ENCODE data around the gene ACER3. TPM values are rescaled to one million over a fixed set of nuclear protein-coding genes. Genes with fewer than 3 reads are reported as not detected.

The ACER3 gene
- total RNA-seq, 1 experiment from 2014 or later = 13.7 TPM

DNA sequence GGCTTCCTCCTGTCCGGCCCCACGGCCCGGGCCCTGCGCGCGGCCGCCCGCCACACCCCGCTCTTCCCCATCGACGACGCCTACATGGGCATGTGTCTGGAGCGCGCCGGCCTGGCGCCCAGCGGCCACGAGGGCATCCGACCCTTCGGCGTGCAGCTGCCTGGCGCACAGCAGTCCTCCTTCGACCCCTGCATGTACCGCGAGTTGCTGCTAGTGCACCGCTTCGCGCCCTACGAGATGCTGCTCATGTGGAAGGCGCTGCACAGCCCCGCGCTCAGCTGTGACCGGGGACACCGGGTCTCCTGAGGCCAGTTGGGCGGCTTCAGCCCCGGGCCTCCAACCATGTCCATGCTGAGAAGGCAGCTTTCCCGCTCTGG, 179.7 kb downstream of the ACER3 start:
- no peak for ATAC-seq

DNA sequence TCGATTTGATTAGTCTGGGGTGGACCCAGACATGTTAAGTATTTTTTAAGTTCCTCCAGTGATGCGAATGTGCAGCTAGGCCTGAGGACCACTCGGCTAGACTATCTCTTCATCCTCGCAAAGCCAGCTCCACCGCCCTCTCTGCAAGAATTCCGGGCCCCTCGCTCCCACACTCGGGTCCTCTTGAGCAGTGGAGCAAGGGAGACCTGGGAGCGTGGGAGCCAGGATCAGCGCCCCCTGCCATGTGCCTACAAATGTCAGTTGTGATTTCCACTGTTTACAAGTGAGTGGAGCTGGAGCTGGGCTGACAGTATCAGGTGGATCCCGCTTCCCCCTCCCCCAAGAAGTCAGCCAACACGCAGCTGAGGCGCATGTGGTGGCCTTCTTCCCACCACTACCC, 180.2 kb downstream of the ACER3 start:
- no peak for ATAC-seq
- TF ChIP-seq HMGA2 (CRISPR knock-in tag; IDR thresholded peaks at IDR 0.05) (no peak), SMAD3 (CRISPR knock-in tag; IDR thresholded peaks at IDR 0.05; ENCODE audit: borderline replicate concordance) (no peak), PRRX2 (CRISPR knock-in tag; IDR thresholded peaks at IDR 0.05) (no peak), ZNF121 (CRISPR knock-in tag; IDR thresholded peaks at IDR 0.05) (no peak), TEAD4 (CRISPR knock-in tag; IDR thresholded peaks at IDR 0.05) (no peak), ELF4 (CRISPR knock-in tag; IDR thresholded peaks at IDR 0.05; ENCODE audit: low read depth) (no peak), NFE2L1 (CRISPR knock-in tag; IDR thresholded peaks at IDR 0.05) (no peak), FOXK1 (CRISPR knock-in tag; IDR thresholded peaks at IDR 0.05) (no peak), NFATC4 (CRISPR knock-in tag; IDR thresholded peaks at IDR 0.05) (no peak), FOXJ3 (CRISPR knock-in tag; IDR thresholded peaks at IDR 0.05; ENCODE audit: borderline replicate concordance) (no peak), GABPB1 (CRISPR knock-in tag; IDR thresholded peaks at IDR 0.05) (no peak)
- TF ChIP-seq, protein P1, sequence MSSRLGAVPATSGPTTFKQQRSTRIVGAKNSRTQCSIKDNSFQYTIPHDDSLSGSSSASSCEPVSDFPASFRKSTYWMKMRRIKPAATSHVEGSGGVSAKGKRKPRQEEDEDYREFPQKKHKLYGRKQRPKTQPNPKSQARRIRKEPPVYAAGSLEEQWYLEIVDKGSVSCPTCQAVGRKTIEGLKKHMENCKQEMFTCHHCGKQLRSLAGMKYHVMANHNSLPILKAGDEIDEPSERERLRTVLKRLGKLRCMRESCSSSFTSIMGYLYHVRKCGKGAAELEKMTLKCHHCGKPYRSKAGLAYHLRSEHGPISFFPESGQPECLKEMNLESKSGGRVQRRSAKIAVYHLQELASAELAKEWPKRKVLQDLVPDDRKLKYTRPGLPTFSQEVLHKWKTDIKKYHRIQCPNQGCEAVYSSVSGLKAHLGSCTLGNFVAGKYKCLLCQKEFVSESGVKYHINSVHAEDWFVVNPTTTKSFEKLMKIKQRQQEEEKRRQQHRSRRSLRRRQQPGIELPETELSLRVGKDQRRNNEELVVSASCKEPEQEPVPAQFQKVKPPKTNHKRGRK (CRISPR knock-in tag; IDR thresholded peaks at IDR 0.05; ENCODE audit: borderline replicate concordance) = no peak
- TF ChIP-seq, protein P2, sequence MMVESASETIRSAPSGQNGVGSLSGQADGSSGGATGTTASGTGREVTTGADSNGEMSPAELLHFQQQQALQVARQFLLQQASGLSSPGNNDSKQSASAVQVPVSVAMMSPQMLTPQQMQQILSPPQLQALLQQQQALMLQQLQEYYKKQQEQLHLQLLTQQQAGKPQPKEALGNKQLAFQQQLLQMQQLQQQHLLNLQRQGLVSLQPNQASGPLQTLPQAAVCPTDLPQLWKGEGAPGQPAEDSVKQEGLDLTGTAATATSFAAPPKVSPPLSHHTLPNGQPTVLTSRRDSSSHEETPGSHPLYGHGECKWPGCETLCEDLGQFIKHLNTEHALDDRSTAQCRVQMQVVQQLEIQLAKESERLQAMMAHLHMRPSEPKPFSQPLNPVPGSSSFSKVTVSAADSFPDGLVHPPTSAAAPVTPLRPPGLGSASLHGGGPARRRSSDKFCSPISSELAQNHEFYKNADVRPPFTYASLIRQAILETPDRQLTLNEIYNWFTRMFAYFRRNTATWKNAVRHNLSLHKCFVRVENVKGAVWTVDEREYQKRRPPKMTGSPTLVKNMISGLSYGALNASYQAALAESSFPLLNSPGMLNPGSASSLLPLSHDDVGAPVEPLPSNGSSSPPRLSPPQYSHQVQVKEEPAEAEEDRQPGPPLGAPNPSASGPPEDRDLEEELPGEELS (CRISPR knock-in tag; IDR thresholded peaks at IDR 0.05) = no peak
- TF ChIP-seq, protein P3, sequence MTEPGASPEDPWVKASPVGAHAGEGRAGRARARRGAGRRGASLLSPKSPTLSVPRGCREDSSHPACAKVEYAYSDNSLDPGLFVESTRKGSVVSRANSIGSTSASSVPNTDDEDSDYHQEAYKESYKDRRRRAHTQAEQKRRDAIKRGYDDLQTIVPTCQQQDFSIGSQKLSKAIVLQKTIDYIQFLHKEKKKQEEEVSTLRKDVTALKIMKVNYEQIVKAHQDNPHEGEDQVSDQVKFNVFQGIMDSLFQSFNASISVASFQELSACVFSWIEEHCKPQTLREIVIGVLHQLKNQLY (CRISPR knock-in tag; IDR thresholded peaks at IDR 0.05) = no peak
- TF ChIP-seq, protein P4, sequence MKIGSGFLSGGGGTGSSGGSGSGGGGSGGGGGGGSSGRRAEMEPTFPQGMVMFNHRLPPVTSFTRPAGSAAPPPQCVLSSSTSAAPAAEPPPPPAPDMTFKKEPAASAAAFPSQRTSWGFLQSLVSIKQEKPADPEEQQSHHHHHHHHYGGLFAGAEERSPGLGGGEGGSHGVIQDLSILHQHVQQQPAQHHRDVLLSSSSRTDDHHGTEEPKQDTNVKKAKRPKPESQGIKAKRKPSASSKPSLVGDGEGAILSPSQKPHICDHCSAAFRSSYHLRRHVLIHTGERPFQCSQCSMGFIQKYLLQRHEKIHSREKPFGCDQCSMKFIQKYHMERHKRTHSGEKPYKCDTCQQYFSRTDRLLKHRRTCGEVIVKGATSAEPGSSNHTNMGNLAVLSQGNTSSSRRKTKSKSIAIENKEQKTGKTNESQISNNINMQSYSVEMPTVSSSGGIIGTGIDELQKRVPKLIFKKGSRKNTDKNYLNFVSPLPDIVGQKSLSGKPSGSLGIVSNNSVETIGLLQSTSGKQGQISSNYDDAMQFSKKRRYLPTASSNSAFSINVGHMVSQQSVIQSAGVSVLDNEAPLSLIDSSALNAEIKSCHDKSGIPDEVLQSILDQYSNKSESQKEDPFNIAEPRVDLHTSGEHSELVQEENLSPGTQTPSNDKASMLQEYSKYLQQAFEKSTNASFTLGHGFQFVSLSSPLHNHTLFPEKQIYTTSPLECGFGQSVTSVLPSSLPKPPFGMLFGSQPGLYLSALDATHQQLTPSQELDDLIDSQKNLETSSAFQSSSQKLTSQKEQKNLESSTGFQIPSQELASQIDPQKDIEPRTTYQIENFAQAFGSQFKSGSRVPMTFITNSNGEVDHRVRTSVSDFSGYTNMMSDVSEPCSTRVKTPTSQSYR (CRISPR knock-in tag; IDR thresholded peaks at IDR 0.05) = no peak
- TF ChIP-seq, protein P5, sequence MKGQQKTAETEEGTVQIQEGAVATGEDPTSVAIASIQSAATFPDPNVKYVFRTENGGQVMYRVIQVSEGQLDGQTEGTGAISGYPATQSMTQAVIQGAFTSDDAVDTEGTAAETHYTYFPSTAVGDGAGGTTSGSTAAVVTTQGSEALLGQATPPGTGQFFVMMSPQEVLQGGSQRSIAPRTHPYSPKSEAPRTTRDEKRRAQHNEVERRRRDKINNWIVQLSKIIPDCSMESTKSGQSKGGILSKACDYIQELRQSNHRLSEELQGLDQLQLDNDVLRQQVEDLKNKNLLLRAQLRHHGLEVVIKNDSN (CRISPR knock-in tag; IDR thresholded peaks at IDR 0.05) = no peak
- TF ChIP-seq, protein P6, sequence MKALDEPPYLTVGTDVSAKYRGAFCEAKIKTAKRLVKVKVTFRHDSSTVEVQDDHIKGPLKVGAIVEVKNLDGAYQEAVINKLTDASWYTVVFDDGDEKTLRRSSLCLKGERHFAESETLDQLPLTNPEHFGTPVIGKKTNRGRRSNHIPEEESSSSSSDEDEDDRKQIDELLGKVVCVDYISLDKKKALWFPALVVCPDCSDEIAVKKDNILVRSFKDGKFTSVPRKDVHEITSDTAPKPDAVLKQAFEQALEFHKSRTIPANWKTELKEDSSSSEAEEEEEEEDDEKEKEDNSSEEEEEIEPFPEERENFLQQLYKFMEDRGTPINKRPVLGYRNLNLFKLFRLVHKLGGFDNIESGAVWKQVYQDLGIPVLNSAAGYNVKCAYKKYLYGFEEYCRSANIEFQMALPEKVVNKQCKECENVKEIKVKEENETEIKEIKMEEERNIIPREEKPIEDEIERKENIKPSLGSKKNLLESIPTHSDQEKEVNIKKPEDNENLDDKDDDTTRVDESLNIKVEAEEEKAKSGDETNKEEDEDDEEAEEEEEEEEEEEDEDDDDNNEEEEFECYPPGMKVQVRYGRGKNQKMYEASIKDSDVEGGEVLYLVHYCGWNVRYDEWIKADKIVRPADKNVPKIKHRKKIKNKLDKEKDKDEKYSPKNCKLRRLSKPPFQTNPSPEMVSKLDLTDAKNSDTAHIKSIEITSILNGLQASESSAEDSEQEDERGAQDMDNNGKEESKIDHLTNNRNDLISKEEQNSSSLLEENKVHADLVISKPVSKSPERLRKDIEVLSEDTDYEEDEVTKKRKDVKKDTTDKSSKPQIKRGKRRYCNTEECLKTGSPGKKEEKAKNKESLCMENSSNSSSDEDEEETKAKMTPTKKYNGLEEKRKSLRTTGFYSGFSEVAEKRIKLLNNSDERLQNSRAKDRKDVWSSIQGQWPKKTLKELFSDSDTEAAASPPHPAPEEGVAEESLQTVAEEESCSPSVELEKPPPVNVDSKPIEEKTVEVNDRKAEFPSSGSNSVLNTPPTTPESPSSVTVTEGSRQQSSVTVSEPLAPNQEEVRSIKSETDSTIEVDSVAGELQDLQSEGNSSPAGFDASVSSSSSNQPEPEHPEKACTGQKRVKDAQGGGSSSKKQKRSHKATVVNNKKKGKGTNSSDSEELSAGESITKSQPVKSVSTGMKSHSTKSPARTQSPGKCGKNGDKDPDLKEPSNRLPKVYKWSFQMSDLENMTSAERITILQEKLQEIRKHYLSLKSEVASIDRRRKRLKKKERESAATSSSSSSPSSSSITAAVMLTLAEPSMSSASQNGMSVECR (CRISPR knock-in tag; IDR thresholded peaks at IDR 0.05; ENCODE audit: borderline replicate concordance) = no peak
- H3K27me3 Mint-ChIP-seq (ENCODE audit: low read depth) = peaks cover 59% of the 10 kb centered on the region
- H3K36me3 Mint-ChIP-seq = no peaks in the 10 kb centered on the region
- H3K27ac Mint-ChIP-seq = no peak overlapping the region
- H3K4me1 Mint-ChIP-seq = peaks cover 10% of the 10 kb centered on the region
- CTCF ChIA-PET = interaction anchor here (1.0 to 9.0 kb wide), 8 partner anchors 10 to 343 kb away, joined by 3 to 86 read pairs (median 16); no protein-coding TSS in a partner anchor
- POLR2A ChIA-PET = no interaction called here
- no peaks in the 10 kb centered on the region for H3K9me3 Mint-ChIP-seq
- peak overlapping the region; percentile 39 for H3K4me3 Mint-ChIP-seq
- no peak for DNase-seq (ENCODE audit: low spot score)

More for the DNA sequence above, 179.7 kb downstream of the ACER3 start:
- peak overlapping the region; percentile 39; the same call in 1 of the 2 replicates for H3K4me3 Mint-ChIP-seq
- no peak overlapping the region for H3K27ac Mint-ChIP-seq
- H3K4me1 Mint-ChIP-seq = peaks cover 7% of the 10 kb centered on the region
- no peaks in the 10 kb centered on the region for H3K36me3 Mint-ChIP-seq
- no peak for DNase-seq (ENCODE audit: low spot score)
- H3K27me3 Mint-ChIP-seq (ENCODE audit: low read depth) = peaks cover 54% of the 10 kb centered on the region
- no peaks in the 10 kb centered on the region for H3K9me3 Mint-ChIP-seq
- POLR2A ChIA-PET = interaction anchor here (0.5 to 0.6 kb wide), 2 partner anchors 16 to 185 kb away, joined by 3 to 5 read pairs; no protein-coding TSS in a partner anchor
- CTCF ChIA-PET = interaction anchor here (0.7 to 9.0 kb wide), 21 partner anchors 8 to 343 kb away, joined by 3 to 86 read pairs (median 5); partner anchors contain the start of gene CAPN5
- TF ChIP-seq NR1H2 (CRISPR knock-in tag; IDR thresholded peaks at IDR 0.05) (no peak), NR3C1 (CRISPR knock-in tag; conservative IDR thresholded peaks at IDR 0.05; ENCODE audit: low read depth) (no peak)

All from WTC11 (cell line).